ENCODE data around the gene TRIM28.
"Not testable (repeated sequence)": the region's sequence is repeated elsewhere in the genome, so short reads cannot be mapped to it uniquely, and the experiment has no call there.

TRIM28 gene

GRCh38 chr19:58519087-58519354, 24.8 kb upstream of the TRIM28 start:
- DNase-seq (ENCODE audit: low spot score), result peak; percentile 72

DNA sequence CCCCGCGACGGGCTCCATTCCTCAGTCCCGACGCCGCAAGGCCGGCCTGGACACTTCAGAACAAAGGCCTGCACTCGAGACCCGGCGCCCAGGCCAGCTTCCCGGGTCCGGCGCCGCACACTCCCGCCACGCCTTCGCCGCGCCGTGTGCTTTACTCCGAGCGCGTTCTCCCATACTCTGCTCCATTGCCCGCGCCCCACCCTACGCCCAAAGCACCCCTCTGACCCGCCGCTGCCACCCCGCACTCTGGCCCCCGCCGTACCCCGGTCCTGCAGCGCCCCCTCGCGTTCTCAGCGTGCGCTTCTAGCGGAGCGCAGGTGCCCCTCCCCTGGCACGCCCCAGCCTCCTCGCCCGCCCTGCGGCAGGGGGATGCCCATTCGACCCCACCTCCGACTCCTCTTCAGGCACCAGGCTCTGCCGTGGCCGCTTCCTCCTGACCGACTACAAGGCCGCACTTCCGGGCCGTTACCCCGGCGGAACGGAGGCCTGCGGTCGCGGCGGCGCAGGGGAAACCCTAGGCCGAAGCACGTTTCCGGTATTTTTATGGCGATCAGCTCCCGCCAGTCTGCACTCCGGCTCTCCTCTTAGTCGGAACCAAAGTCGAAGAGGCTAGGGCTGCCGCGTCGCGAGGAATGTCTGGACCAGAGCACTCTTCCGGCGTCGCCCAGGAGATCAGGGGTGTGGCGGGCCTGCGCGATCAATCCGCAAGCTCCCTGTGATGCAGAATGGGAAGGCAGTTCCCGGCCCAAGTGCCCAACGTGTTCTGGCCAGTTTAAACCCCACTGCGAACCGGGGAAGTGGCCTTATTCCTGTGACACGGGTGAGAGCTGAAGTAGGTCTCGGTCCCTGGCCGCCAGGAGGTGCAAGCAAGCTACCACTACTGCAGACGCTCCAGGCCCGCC, 24.3 kb upstream of the TRIM28 start, which contains the start of gene ZBTB45:
Gene ZBTB45 (minus strand): TSS at position 456 of the 902 bp plus-strand sequence. CDS start 2,137 bp downstream, outside the sequence.
- peak; percentile 97 for DNase-seq (ENCODE audit: low spot score)

- no peak for DNase-seq (ENCODE audit: low spot score)
Observed at GRCh38 chr19:58520257-58520599, 23.6 kb upstream of the TRIM28 start.

- DNase-seq (ENCODE audit: low spot score), result no peak
Observed at GRCh38 chr19:58521651-58522050, 22.2 kb upstream of the TRIM28 start.

- DNase-seq (ENCODE audit: low spot score), result no peak
Observed at GRCh38 chr19:58522709-58523108, 21.2 kb upstream of the TRIM28 start.

- DNase-seq (ENCODE audit: low spot score), result no peak
Observed at GRCh38 chr19:58529405-58529804, 14.5 kb upstream of the TRIM28 start.

DNA sequence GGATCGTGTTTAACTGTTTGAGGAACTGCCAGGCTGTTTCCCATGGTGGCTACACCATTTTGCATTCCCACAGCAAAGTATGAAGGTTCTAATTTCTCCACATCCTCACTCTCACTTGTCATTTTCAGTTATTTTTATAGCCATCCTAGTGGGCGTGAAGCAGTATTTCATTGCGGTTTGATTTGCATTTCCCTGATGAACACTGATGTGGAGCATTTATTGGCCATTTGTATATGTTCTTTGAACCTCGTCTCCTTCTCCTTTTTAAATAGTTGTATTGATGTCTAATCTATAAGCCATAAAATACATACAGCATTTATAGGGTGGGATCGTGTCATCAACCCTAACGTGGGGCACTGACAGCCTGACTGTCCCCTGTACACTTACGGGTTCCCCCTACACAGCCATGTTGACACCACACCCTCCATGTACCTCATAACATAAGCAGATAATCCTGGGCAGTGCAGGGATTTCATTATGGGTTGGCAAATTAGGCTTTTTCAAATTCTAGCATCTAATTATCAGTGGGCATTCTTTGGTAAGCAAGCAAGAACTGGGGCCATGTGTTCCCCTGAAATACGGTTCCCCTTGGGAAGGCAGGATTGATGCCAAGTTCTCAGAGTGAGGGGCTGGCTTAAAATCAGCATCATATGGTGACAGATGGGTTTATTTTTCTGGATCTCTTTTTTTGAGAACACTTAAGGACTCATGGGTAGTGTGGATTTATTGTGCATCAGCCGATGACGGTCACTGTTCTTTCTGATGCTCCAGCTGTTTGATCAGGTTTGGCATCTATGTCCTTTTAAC, 12.6 kb upstream of the TRIM28 start:
- DNase-seq (ENCODE audit: low spot score), result no peak

DNA sequence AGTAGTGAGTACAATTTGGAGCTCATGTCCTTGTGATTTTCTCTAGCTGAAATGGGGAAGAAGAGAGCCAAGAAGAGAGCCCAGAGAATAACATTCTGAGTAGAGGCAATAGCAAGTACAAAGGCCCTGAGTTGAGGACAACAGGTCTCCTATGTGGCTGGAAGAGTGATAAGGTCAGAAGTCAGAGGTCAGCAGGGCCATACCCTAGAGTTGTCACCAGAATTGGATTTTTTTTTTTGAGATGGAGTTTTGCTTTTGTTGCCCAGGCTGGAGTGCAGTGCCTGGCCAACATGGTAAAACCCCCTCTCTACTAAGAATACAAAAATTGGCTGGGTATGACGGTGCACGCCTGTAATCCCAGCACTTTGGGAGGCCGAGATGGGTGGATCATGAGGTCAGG, 8.0 kb upstream of the TRIM28 start:
- DNase-seq (ENCODE audit: low spot score), result no peak

GRCh38 chr19:58536852-58537798, 6.7 kb upstream of the TRIM28 start:
- DNase-seq (ENCODE audit: low spot score), result no peak

DNA sequence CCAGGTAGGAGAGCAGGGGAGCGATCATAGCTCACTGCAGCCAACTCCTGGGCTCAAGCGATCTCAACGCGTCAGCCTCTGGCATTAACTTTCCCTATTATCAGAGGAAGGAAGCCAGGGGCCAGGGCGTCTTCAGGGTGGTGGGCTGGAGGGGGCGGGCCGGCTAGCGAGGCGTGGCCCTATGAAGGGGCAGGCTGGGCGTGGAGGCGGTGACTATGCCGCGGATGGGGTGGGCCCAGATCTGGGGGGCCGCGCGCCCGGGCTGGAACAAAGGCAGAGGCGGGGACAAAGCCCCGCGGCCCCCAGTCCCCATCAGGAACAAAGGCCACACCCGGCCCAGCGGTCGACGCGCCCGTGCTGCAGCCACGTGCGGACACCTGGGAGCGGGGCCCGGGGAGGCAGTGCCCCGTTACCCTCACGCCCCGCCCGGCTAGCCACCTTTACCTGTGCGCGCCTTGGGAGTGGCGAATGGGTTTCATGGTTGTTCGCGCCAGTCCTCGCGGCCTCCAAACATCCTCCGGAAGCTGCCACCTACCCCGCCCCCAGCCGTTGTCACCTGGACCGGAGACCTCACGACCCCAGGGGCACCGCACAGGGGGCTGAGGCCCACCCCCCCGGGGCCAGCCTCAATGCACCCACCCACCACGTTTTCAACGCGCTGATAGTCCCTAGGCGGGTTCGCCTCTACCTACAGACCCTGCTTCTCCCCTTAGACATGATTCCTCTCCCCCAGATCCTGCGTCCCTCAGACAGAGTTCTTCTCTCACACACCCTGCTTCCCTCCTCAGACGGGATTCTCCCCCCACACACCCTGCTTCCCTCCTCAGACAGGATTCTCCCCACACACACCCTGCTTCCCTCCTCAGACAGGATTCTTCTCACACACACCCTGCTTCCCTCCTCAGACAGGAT, 5.4 kb upstream of the TRIM28 start:
- no peak for DNase-seq (ENCODE audit: low spot score)

DNA sequence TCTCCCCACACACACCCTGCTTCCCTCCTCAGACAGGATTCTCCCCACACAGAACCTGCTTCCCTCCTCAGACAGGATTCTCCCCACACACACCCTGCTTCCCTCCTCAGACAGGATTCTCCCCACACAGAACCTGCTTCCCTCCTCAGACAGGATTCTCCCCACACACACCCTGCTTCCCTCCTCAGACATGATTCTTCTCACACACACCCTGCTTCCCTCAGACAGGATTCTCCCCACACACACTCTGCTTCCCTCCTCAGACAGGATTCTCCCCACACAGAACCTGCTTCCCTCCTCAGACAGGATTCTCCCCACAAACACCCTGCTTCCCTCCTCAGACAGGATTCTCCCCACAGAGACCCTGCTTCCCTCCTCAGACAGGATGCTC, 4.7 kb upstream of the TRIM28 start:
- DNase-seq (ENCODE audit: low spot score), result not testable (repeated sequence)

DNA sequence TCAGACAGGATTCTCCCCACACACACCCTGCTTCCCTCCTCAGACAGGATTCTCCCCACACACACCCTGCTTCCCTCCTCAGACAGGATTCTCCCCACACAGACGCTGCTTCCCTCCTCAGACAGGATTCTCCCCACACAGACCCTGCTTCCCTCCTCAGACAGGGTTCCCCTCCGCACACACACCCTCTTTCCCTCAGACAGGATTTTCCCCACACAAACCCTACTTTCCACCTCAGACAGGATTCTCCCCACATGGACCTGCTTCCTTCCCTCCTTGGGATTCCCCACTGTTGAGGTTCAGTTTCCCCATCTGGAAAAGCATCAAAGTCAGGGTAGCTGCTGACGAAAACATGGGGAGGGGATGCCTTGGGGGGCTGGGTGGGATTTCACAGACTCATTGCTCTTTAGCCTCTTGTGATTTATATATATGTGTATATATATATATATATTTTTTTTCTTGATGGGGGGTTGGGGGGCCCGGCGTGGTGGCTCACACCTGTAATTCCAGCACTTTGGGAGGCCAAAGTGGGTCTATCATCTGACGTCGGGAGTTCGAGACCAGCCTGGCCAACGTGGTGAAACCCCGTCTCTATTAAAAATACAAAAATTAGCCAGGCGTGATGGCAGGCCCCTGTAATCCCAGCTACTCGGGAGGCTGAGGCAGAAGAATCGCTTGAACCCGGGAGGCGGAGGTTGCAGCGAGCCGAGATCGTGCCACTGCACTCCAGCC, 1.1 kb upstream of the TRIM28 start:
- not testable (repeated sequence) for DNase-seq (ENCODE audit: low spot score)

DNA sequence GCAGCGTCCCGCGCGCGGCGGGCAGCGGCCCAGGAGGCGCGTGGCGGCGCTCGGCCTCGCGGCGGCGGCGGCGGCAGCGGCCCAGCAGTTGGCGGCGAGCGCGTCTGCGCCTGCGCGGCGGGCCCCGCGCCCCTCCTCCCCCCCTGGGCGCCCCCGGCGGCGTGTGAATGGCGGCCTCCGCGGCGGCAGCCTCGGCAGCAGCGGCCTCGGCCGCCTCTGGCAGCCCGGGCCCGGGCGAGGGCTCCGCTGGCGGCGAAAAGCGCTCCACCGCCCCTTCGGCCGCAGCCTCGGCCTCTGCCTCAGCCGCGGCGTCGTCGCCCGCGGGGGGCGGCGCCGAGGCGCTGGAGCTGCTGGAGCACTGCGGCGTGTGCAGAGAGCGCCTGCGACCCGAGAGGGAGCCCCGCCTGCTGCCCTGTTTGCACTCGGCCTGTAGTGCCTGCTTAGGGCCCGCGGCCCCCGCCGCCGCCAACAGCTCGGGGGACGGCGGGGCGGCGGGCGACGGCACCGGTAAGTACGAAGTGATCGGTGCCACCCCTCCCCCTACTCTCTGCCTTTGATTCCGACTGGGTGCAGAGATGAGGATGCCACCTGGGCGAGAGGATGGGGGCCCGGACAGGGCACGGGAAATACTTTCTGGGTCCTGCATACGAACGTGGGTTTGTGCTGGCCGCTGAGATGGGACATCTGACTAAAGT, 874 bp downstream of the TRIM28 start:
- DNase-seq (ENCODE audit: low spot score), result no peak

GRCh38 chr19:58545286-58546018, 1.6 kb downstream of the TRIM28 start:
- no peak for DNase-seq (ENCODE audit: low spot score)

- DNase-seq (ENCODE audit: low spot score), result no peak
Observed at GRCh38 chr19:58546019-58546530, 2.2 kb downstream of the TRIM28 start.

- no peak for DNase-seq (ENCODE audit: low spot score)
Observed at GRCh38 chr19:58547323-58548312, 3.8 kb downstream of the TRIM28 start.

- DNase-seq (ENCODE audit: low spot score), result no peak
Observed at GRCh38 chr19:58548859-58549663, 5.2 kb downstream of the TRIM28 start.
